Vagina (tissue), 2 donors: ENCODE measurements around the gene ATP8A2. TPM values are rescaled to one million over a fixed set of nuclear protein-coding genes. Genes with fewer than 3 reads are reported as not detected.

ENCODE experiments used
- DNase-seq, 2 donors: peaks; one replicate each; pipeline ENCODE4 v3.0.0-alpha.2; 2017; ENCODE audit errors: extremely low spot score in 2 of 2
- H3K27ac ChIP-seq: fragments of 200-600 bp; sonication (generic); one replicate; pipeline ENCODE4 v1.5.1; 2019
- H3K27me3 ChIP-seq: fragments of 200-600 bp; sonication (generic); one replicate; pipeline ENCODE4 v1.5.1; 2019
- H3K36me3 ChIP-seq, 2 donors: fragments of 200-600 bp; sonication (generic); one replicate each; pipeline ENCODE4 v1.5.1; 2017 to 2019
- H3K4me1 ChIP-seq: fragments of 200-600 bp; sonication (generic); one replicate; pipeline ENCODE4 v1.5.1; 2019
- H3K4me3 ChIP-seq, 2 donors: fragments of 200-600 bp; sonication (generic); 1 replicate in 1 of 2; 2 replicates in 1 of 2; pipeline ENCODE4 v1.5.1; 2016 to 2019
- H3K9me3 ChIP-seq: fragments of 200-600 bp; sonication (generic); one replicate; pipeline ENCODE4 v1.5.1; 2019
- POLR2A ChIP-seq, 2 donors: fragments of 450-650 bp; IDR thresholded peaks; one replicate each; pipeline ENCODE4 v1.6.1; 2017; ENCODE audit warnings: antibody characterized with exemption in 2 of 2, mild to moderate bottlenecking in 2 of 2, moderate library complexity in 2 of 2
- POLR2AphosphoS5 ChIP-seq, 2 donors: sonication (generic); formaldehyde crosslinking; IDR thresholded peaks; one replicate each; pipeline ENCODE4 v1.9.0; 2017; ENCODE audit warnings: antibody characterized with exemption in 2 of 2, mild to moderate bottlenecking in 2 of 2, low read depth in 1 of 2; ENCODE audit not compliant: insufficient read depth in 1 of 2
- intact Hi-C: fragments of 100-400 bp; cut with DNase I; formaldehyde crosslinking; loops from one replicate; pipeline ENCODE4 v1.15.1; 2023
- total RNA-seq: library from RNA; depleted of rRNA; stranded (reverse); fragments of >200 nt; gene quantifications from one replicate; pipeline ENCODE4 v1.2.3, GENCODE V29; 2016
- TF ChIP-seq, protein P1 (sequence below), 3 experiments: fragments of 450-650 bp in 2 of 3; fragments of 200-600 bp in 1 of 3; sonication (generic) in 1 of 3; IDR thresholded peaks; one replicate each; pipeline ENCODE4 v1.5.1; 2017 to 2019; ENCODE audit warnings: antibody characterized with exemption in 3 of 3, mild to moderate bottlenecking in 2 of 3, moderate library complexity in 2 of 3

ATP8A2 gene
- total RNA-seq, 1 donor from 2014 or later, result 1.5 TPM

DNA sequence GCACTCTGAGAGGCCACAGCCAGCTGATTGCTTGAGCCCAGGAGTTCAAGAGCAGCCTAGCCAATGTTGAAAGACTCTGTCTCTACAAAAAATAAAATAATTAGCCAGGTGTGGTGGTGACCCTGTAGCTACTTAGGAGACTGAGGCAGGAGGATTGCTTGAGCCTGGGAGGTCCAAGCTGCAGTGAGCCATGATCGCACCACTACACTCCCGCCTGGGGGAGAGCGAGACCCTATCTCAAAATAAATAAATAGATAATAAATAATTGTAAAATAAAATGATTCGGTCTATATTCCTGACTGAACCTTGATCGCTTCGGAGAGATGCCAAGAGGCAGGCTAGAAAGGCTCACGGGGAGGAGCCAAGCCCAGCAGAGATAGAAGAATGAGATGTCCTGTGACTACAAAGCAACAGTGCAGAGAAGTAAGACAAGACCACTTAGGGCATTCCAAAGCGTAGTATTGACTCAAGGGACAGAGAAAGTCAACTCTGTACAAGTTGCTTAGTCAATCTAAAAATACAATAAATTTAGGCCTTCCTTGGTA lies 667.2 kb downstream of the ATP8A2 start:
- intact Hi-C loops, result no loop called here
- no peak overlapping the region for H3K27ac ChIP-seq
- H3K36me3 ChIP-seq, result no peaks in the 10 kb centered on the region
- TF ChIP-seq, protein P1, sequence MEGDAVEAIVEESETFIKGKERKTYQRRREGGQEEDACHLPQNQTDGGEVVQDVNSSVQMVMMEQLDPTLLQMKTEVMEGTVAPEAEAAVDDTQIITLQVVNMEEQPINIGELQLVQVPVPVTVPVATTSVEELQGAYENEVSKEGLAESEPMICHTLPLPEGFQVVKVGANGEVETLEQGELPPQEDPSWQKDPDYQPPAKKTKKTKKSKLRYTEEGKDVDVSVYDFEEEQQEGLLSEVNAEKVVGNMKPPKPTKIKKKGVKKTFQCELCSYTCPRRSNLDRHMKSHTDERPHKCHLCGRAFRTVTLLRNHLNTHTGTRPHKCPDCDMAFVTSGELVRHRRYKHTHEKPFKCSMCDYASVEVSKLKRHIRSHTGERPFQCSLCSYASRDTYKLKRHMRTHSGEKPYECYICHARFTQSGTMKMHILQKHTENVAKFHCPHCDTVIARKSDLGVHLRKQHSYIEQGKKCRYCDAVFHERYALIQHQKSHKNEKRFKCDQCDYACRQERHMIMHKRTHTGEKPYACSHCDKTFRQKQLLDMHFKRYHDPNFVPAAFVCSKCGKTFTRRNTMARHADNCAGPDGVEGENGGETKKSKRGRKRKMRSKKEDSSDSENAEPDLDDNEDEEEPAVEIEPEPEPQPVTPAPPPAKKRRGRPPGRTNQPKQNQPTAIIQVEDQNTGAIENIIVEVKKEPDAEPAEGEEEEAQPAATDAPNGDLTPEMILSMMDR (IDR thresholded peaks at IDR 0.05), result no peak
- TF ChIP-seq POLR2AphosphoS5 (IDR thresholded peaks at IDR 0.05; ENCODE audit: insufficient read depth in 1 of 2, low read depth in 1 of 2) (no peak), POLR2A (IDR thresholded peaks at IDR 0.05) (no peak)
- H3K4me3 ChIP-seq, result no peak overlapping the region
- no peak for DNase-seq
- no peaks in the 10 kb centered on the region for H3K9me3 ChIP-seq
- H3K4me1 ChIP-seq, result no peaks in the 10 kb centered on the region
- no peaks in the 10 kb centered on the region for H3K27me3 ChIP-seq

GRCh38 chr13:26041444-26041843 lies 669.7 kb downstream of the ATP8A2 start:
- Histone ChIP-seq H3K27ac (no peak overlapping the region), H3K36me3 (no peaks in the 10 kb centered on the region), H3K4me1 (no peaks in the 10 kb centered on the region), H3K27me3 (no peaks in the 10 kb centered on the region), H3K9me3 (no peaks in the 10 kb centered on the region), H3K4me3 (no peak overlapping the region)
- intact Hi-C loops, result no loop called here
- peak in 1 of 2 donors; percentile 32 for DNase-seq
- TF ChIP-seq POLR2A (IDR thresholded peaks at IDR 0.05) (no peak), POLR2AphosphoS5 (IDR thresholded peaks at IDR 0.05; ENCODE audit: insufficient read depth in 1 of 2, low read depth in 1 of 2) (no peak)
- TF ChIP-seq, protein P1 (IDR thresholded peaks at IDR 0.05), result no peak

- Histone ChIP-seq H3K4me3 (no peak overlapping the region), H3K9me3 (no peaks in the 10 kb centered on the region), H3K27me3 (no peaks in the 10 kb centered on the region), H3K27ac (no peak overlapping the region), H3K36me3 (no peaks in the 10 kb centered on the region), H3K4me1 (no peaks in the 10 kb centered on the region)
- DNase-seq, result no peak
- TF ChIP-seq POLR2AphosphoS5 (IDR thresholded peaks at IDR 0.05; ENCODE audit: insufficient read depth in 1 of 2, low read depth in 1 of 2), result no peak
- intact Hi-C loops, result no loop called here
These were observed 671.0 kb downstream of the ATP8A2 start for GRCh38 chr13:26042785-26043184.

- intact Hi-C loops, result no loop called here
- Histone ChIP-seq H3K27me3 (peaks cover under 1% of the 10 kb centered on the region), H3K4me3 (no peak overlapping the region), H3K4me1 (peaks cover 11% of the 10 kb centered on the region), H3K36me3 (no peaks in the 10 kb centered on the region), H3K27ac (no peak overlapping the region), H3K9me3 (no peaks in the 10 kb centered on the region)
- DNase-seq, result no peak
- TF ChIP-seq POLR2AphosphoS5 (IDR thresholded peaks at IDR 0.05; ENCODE audit: insufficient read depth in 1 of 2, low read depth in 1 of 2) (no peak), POLR2A (IDR thresholded peaks at IDR 0.05) (no peak)
- TF ChIP-seq, protein P1 (IDR thresholded peaks at IDR 0.05), result no peak
These were observed 673.4 kb downstream of the ATP8A2 start for GRCh38 chr13:26045142-26045541.

- H3K4me3 ChIP-seq, result no peak overlapping the region
- peaks cover 9% of the 10 kb centered on the region for H3K27me3 ChIP-seq
- TF ChIP-seq POLR2AphosphoS5 (IDR thresholded peaks at IDR 0.05; ENCODE audit: insufficient read depth in 1 of 2, low read depth in 1 of 2) (no peak), POLR2A (IDR thresholded peaks at IDR 0.05) (no peak)
- TF ChIP-seq, protein P1 (IDR thresholded peaks at IDR 0.05), result no peak
- no peak for DNase-seq
- H3K4me1 ChIP-seq, result peaks cover 26% of the 10 kb centered on the region
- no peaks in the 10 kb centered on the region for H3K36me3 ChIP-seq
- intact Hi-C loops, result no loop called here
- H3K27ac ChIP-seq, result no peak overlapping the region
- no peaks in the 10 kb centered on the region for H3K9me3 ChIP-seq
These were observed 674.9 kb downstream of the ATP8A2 start for GRCh38 chr13:26046639-26047038.
